Measurements from ENCODE around the gene ACOX3. TPM values are rescaled to one million over a fixed set of nuclear protein-coding genes. Genes with fewer than 3 reads are reported as not detected.
"Not testable (repeated sequence)": the region's sequence is repeated elsewhere in the genome, so short reads cannot be mapped to it uniquely, and the experiment has no call there.

ACOX3 gene
- total RNA-seq, 1 donor: 26.9 TPM

DNA sequence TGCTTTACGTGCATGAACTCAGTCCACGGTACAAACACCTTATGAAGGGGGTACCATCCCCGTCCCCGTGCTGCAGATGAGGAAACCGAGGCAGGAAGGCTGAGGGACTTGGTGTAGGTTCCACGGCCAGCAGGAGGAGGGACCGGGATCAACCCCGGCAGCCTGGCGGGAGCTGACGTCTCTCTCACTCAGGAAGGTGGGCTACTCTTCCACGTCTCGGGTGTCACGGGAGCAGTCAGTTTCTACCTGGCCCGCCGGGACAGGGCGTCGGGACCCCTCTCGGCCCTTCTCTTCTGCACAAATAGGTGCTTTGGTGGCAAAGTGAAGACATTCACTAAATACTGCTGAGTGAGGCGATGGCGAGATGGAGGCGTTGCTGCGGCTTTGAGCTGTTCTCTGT lies 53.3 kb downstream of the ACOX3 start:
- DNase-seq (ENCODE audit: low read depth): no peak
- no peak for TF ChIP-seq CTCF (IDR thresholded peaks at IDR 0.05; ENCODE audit: insufficient read depth, low read length)
- no peak overlapping the region for H3K4me3 ChIP-seq (ENCODE audit: low read depth, low read length)

- no peak for TF ChIP-seq CTCF (IDR thresholded peaks at IDR 0.05; ENCODE audit: insufficient read depth, low read length)
- no peak overlapping the region for H3K4me3 ChIP-seq (ENCODE audit: low read depth, low read length)
- DNase-seq (ENCODE audit: low read depth): no peak
Observed at GRCh38 chr4:8386731-8387130, 53.8 kb downstream of the ACOX3 start.

GRCh38 chr4:8386131-8386530 lies 54.4 kb downstream of the ACOX3 start:
- not testable (repeated sequence) for H3K4me3 ChIP-seq (ENCODE audit: low read depth, low read length); DNase-seq (ENCODE audit: low read depth)

DNA sequence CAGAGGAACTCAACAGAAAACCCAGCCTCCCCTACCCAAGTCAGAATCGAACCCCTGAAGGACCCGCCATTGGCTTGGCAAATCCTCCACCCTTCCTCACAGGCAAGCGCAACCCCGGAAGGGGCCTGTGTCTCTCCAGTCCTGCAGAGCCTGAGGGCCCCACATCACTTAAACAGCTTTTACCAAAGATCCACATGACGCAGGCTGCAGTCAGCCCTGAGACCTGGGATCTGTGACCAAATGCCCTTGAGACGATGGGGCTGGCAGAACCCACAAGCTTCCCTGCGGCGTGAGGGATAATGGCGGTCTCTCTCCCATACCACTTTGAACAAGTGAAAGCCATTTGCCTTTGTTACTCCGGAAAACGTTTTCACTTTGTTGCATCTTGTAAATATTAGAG lies 54.9 kb downstream of the ACOX3 start:
- no peak for DNase-seq (ENCODE audit: low read depth)
- no peak for TF ChIP-seq CTCF (IDR thresholded peaks at IDR 0.05; ENCODE audit: insufficient read depth, low read length)
- H3K4me3 ChIP-seq (ENCODE audit: low read depth, low read length): no peak overlapping the region

GRCh38 chr4:8385106-8385505 lies 55.4 kb downstream of the ACOX3 start:
- no peak overlapping the region for H3K4me3 ChIP-seq (ENCODE audit: low read depth, low read length)
- no peak for TF ChIP-seq CTCF (IDR thresholded peaks at IDR 0.05; ENCODE audit: insufficient read depth, low read length)
- no peak for DNase-seq (ENCODE audit: low read depth)

DNA sequence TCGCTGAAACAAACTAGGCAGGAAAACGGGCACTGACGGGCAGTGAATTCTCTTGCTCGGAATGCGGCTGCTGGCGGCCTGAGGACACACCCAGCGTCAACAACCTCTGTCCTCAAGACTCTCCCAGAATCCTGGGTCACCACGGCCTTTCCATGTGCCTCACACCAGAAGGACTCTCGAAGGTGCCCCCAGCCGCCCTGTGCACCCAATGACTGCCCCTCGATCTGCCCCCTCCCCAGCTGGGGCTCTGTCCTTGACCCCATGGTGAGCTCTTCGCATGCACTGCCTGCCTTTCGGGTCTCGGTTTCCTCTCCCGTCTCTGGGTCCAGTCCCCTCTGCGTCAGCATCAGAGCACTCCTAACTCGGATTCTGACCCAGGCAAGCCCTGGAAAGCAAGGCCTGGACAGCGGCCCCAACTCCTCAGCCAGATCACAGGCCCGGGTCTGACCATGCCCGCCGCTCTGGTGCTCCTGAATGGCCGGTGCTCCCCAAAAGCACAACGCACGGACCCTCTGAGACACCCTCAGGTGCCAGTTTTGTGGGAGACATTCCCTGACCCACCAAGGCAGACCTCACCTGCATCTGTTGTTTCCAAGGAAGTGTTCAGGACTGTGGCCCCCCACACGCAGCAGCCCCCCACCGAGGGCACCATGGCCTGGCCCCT lies 56.0 kb downstream of the ACOX3 start:
- no peak for TF ChIP-seq CTCF (IDR thresholded peaks at IDR 0.05; ENCODE audit: insufficient read depth, low read length)
- DNase-seq (ENCODE audit: low read depth): no peak

GRCh38 chr4:8383451-8384160 lies 56.9 kb downstream of the ACOX3 start:
- H3K4me3 ChIP-seq (ENCODE audit: low read depth, low read length): no peak overlapping the region
- no peak for DNase-seq (ENCODE audit: low read depth)
- no peak for TF ChIP-seq CTCF (IDR thresholded peaks at IDR 0.05; ENCODE audit: insufficient read depth, low read length)

More for the DNA sequence above, 56.0 kb downstream of the ACOX3 start:
- no peak overlapping the region for H3K4me3 ChIP-seq (ENCODE audit: low read depth, low read length)
